ENCODE measurements around the gene AMPH.

The AMPH gene

GRCh38 chr7:38432671-38433070 lies 198.5 kb downstream of the AMPH start:
- no peak for TF ChIP-seq CTCF (IDR thresholded peaks at IDR 0.05; ENCODE audit: borderline replicate concordance, insufficient read depth, low read depth, low read length)
- no peak overlapping the region for H3K4me3 ChIP-seq (ENCODE audit: low read depth, low read length)

GRCh38 chr7:38432080-38432479 lies 199.1 kb downstream of the AMPH start:
- TF ChIP-seq CTCF (IDR thresholded peaks at IDR 0.05; ENCODE audit: borderline replicate concordance, insufficient read depth, low read depth, low read length) = no peak
- no peak overlapping the region for H3K4me3 ChIP-seq (ENCODE audit: low read depth, low read length)

DNA sequence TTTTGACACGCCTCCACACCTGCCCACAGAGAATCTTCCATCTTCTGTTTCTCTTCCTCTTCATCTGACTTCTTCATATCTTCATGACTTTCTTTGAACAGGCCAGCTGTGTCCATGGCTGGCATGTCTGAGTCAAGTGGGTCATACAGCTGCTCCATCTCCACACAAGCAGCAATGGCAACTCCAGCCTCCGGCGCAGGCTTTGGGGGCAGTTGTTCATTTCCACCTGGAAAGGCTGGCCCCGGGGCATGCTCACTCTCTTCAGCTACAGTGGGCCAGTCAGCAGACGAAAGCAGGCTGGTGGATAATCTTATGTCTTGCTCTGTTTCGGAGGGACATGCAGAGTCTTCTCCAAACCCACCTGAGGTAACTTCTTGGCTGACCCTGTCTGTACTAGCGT lies 202.1 kb downstream of the AMPH start:
- H3K4me3 ChIP-seq (ENCODE audit: low read depth, low read length) = no peak overlapping the region
- TF ChIP-seq CTCF (IDR thresholded peaks at IDR 0.05; ENCODE audit: borderline replicate concordance, insufficient read depth, low read depth, low read length) = no peak

GRCh38 chr7:38428041-38428440 lies 203.1 kb downstream of the AMPH start:
- H3K4me3 ChIP-seq (ENCODE audit: low read depth, low read length) = no peak overlapping the region
- no peak for TF ChIP-seq CTCF (IDR thresholded peaks at IDR 0.05; ENCODE audit: borderline replicate concordance, insufficient read depth, low read depth, low read length)

GRCh38 chr7:38427279-38427955 lies 203.8 kb downstream of the AMPH start:
- no peak for TF ChIP-seq CTCF (IDR thresholded peaks at IDR 0.05; ENCODE audit: borderline replicate concordance, insufficient read depth, low read depth, low read length)
- H3K4me3 ChIP-seq (ENCODE audit: low read depth, low read length) = no peak overlapping the region

DNA sequence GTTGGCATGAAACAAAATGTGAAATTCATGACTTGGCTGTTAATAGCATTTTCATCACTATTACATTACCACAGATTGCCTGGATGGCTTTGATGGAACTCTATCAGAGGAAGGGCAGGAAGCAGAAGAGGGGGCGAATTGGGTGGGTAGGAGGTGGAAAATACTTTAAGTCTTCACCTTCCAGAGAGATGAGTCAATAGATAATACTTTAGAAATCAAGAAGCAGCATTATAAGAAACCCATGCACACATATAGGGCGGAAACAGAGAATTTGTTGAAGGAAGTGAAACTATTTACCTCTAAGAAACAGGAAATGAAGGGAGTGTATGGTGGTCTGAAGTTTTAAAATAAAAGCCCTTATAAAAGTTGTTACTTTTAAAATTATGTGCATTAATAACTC lies 205.7 kb downstream of the AMPH start:
- TF ChIP-seq CTCF (IDR thresholded peaks at IDR 0.05; ENCODE audit: borderline replicate concordance, insufficient read depth, low read depth, low read length) = no peak
- no peak overlapping the region for H3K4me3 ChIP-seq (ENCODE audit: low read depth, low read length)

DNA sequence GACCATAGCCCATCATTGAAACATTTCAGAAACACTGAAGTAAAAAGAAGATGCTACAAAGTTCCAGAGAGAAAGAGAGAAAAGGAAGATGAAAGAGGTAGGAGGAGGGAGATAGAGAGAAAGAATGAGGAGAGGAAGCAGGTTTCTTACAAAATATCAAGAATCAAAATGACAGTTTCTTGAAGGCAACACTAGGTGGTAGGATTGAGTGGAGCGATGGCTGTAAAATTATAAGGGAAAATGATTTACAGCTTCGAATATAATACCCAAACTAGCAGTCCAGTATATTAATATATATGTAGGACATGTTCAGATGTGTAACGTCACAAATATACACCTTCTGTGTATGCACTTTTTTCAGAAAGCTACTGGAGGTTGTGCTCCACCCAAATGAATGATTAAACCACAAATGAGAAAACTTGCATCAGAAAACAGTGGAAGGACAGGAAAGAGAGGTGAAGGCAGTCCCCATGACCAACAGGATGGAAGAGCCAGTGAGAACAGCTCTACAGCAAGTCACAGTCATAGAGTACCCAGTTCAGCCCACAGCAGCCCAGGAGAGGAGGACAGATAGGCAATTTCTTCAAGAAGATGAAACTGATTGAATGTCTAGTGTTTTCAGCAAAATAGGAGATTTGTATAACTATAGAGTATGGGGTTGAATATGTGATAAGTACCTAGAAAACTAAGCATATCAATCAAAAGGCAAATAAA lies 206.3 kb downstream of the AMPH start:
- H3K4me3 ChIP-seq (ENCODE audit: low read depth, low read length) = no peak overlapping the region
- no peak for TF ChIP-seq CTCF (IDR thresholded peaks at IDR 0.05; ENCODE audit: borderline replicate concordance, insufficient read depth, low read depth, low read length)

Data from GM12875 (cell line).